MCF 10A (cell line): ENCODE results near the gene TATDN2. TPM values are rescaled to one million over a fixed set of nuclear protein-coding genes. Genes with fewer than 3 reads are reported as not detected.

Experiments used
- BruUV-seq: library from RNA; stranded (reverse); fragments of 400-500 nt; replicated peaks from 2 replicates; lab custom pipeline; 2021; lab: Mats Ljungman, UMichigan
- CTCF ChIA-PET: fragments of 300-600 bp; sonication (Branson Sonifier 250); formaldehyde crosslinking; extraction: SDS; loops from one replicate; lab custom pipeline; 2021; ENCODE audit warnings: antibody characterized with exemption, inconsistent platforms; lab: Yijun Ruan, JAX
- POLR2A ChIA-PET: fragments of 300-600, 350-650 bp; sonication (Branson Sonifier 250); formaldehyde crosslinking; extraction: SDS; loops from one replicate; lab custom pipeline; 2020; ENCODE audit warnings: antibody characterized with exemption, inconsistent platforms; lab: Yijun Ruan, JAX
- DNase-seq: peaks from one replicate; pipeline ENCODE4 v3.0.0-alpha.2; 2018; ENCODE audit not compliant: unreplicated experiment
- H3K27ac Mint-ChIP-seq: one replicate; pipeline ENCODE4 v1.8.0; 2022; ENCODE audit warnings: mild to moderate bottlenecking, low read depth, mixed read lengths; ENCODE audit not compliant: unreplicated experiment
- H3K27me3 Mint-ChIP-seq: one replicate; pipeline ENCODE4 v1.8.0; 2022; ENCODE audit warnings: mixed read lengths; ENCODE audit not compliant: insufficient read depth, unreplicated experiment
- H3K36me3 Mint-ChIP-seq: one replicate; pipeline ENCODE4 v1.8.0; 2022; ENCODE audit warnings: mild to moderate bottlenecking, moderate library complexity, mixed read lengths; ENCODE audit not compliant: insufficient read depth, unreplicated experiment
- H3K4me1 Mint-ChIP-seq: one replicate; pipeline ENCODE4 v1.8.0; 2022; ENCODE audit warnings: mixed read lengths; ENCODE audit not compliant: insufficient read depth, unreplicated experiment
- H3K4me3 Mint-ChIP-seq: one replicate; pipeline ENCODE4 v1.8.0; 2022; ENCODE audit warnings: mild to moderate bottlenecking, moderate library complexity, mixed read lengths; ENCODE audit not compliant: unreplicated experiment
- H3K9me3 Mint-ChIP-seq: one replicate; pipeline ENCODE4 v1.8.0; 2022; ENCODE audit warnings: mixed read lengths; ENCODE audit not compliant: unreplicated experiment
- CTCF ChIP-seq: fragments of 200-600 bp; IDR thresholded peaks from one replicate; pipeline ENCODE4 v1.8.0; 2022; ENCODE audit warnings: antibody characterized with exemption, mild to moderate bottlenecking; ENCODE audit not compliant: unreplicated experiment
- intact Hi-C: fragments of 100-400 bp; cut with micrococcal nuclease; formaldehyde crosslinking; loops from 2 replicates; pipeline ENCODE4 v1.14.1; 2022
- total RNA-seq: library from RNA; stranded (reverse); gene quantifications from 2 replicates; pipeline ENCODE4 v1.2.3, GENCODE V29; 2022

TATDN2 gene
- total RNA-seq, 1 experiment from 2014 or later = 25.9 TPM

GRCh38 chr3:10242182-10243065 lies 5.8 kb upstream of the TATDN2 start:
- CTCF ChIA-PET = interaction anchor here (0.7 to 1.2 kb wide), 2 partner anchors 63 to 289 kb away, joined by 3 read pairs; no protein-coding TSS in a partner anchor
- Mint-ChIP-seq H3K27ac (no peak overlapping the region), H3K27me3 (no peaks in the 10 kb centered on the region), H3K36me3 (peaks cover 22% of the 10 kb centered on the region), H3K4me1 (no peaks in the 10 kb centered on the region), H3K9me3 (no peaks in the 10 kb centered on the region), H3K4me3 (no peak overlapping the region)
- DNase-seq = no peak
- no TSS peak for BruUV-seq
- TF ChIP-seq CTCF = no peak
- intact Hi-C loops = no loop called here
- POLR2A ChIA-PET = interaction anchor here (0.6 to 1.5 kb wide), 2 partner anchors 12 to 20 kb away, joined by 3 to 4 read pairs; no protein-coding TSS in a partner anchor

- no peak for DNase-seq
- H3K4me3 Mint-ChIP-seq = no peak overlapping the region
- no peak overlapping the region for H3K27ac Mint-ChIP-seq
- ChIA-PET POLR2A (interaction anchor here (0.6 to 0.9 kb wide), 2 partner anchors 10 to 82 kb away, joined by 3 read pairs; no protein-coding TSS in a partner anchor), CTCF (interaction anchor here (0.6 to 0.7 kb wide), 2 partner anchors 9 to 90 kb away, joined by 3 to 4 read pairs; no protein-coding TSS in a partner anchor)
- H3K9me3 Mint-ChIP-seq = no peaks in the 10 kb centered on the region
- no peaks in the 10 kb centered on the region for H3K27me3 Mint-ChIP-seq
- peaks cover 21% of the 10 kb centered on the region for H3K36me3 Mint-ChIP-seq
- no TSS peak for BruUV-seq
- no peak for TF ChIP-seq CTCF
- peaks cover 5% of the 10 kb centered on the region for H3K4me1 Mint-ChIP-seq
- intact Hi-C loops = no loop called here
These were observed 4.2 kb upstream of the TATDN2 start for GRCh38 chr3:10244009-10244408.

GRCh38 chr3:10245081-10245712 lies 3.1 kb upstream of the TATDN2 start:
- POLR2A ChIA-PET = no interaction called here
- Mint-ChIP-seq H3K36me3 (peaks cover 15% of the 10 kb centered on the region), H3K27me3 (no peaks in the 10 kb centered on the region), H3K9me3 (no peaks in the 10 kb centered on the region), H3K4me3 (no peak overlapping the region), H3K27ac (no peak overlapping the region), H3K4me1 (peaks cover 15% of the 10 kb centered on the region)
- no peak for TF ChIP-seq CTCF
- no peak for DNase-seq
- no TSS peak for BruUV-seq
- CTCF ChIA-PET = no interaction called here
- intact Hi-C loops = no loop called here
